Spinal cord (tissue), 10 donors: ENCODE results near the gene KLHL33. TPM values are rescaled to one million over a fixed set of nuclear protein-coding genes. Genes with fewer than 3 reads are reported as not detected.

ENCODE experiments used
- DNase-seq, 6 donors: peaks; one replicate each; pipeline versions ENCODE4 v3.0.0 to v3.0.0-alpha.2; 2013 to 2015; ENCODE audit warnings: low spot score in 6 of 6, low read depth in 4 of 6
- H3K27ac ChIP-seq: one replicate; pipeline ENCODE4 v1.5.1; 2013; ENCODE audit warnings: low read depth, low read length, control low read depth
- H3K27me3 ChIP-seq: one replicate; pipeline ENCODE4 v1.6.1; 2013; ENCODE audit warnings: low read length; ENCODE audit not compliant: control insufficient read depth, insufficient read depth
- H3K36me3 ChIP-seq: one replicate; pipeline ENCODE4 v1.6.1; 2013; ENCODE audit warnings: low read length; ENCODE audit not compliant: control insufficient read depth, insufficient read depth
- H3K4me1 ChIP-seq: one replicate; pipeline ENCODE4 v1.6.1; 2013; ENCODE audit warnings: low read length; ENCODE audit not compliant: control insufficient read depth, insufficient read depth
- H3K4me3 ChIP-seq: one replicate; pipeline ENCODE4 v1.5.1; 2013; ENCODE audit warnings: low read depth, low read length, control low read depth
- H3K9me3 ChIP-seq: one replicate; pipeline ENCODE4 v1.6.1; 2013; ENCODE audit warnings: low read length; ENCODE audit not compliant: control insufficient read depth, insufficient read depth
- WGBS: methylation state at CpG from one replicate; pipeline ENCODE4 v1.1.5; 2013; ENCODE audit warnings: missing lambda C conversion rate; ENCODE audit not compliant: insufficient coverage; 5-methylcytosine and 5-hydroxymethylcytosine counted together
- polyA plus RNA-seq, 2 donors: library from polyadenylated mRNA; unstranded; fragments of 120-200 nt; gene quantifications; one replicate each; pipeline ENCODE4 v1.2.1, GENCODE V29; 2013; ENCODE audit not compliant: insufficient read length in 2 of 2
- total RNA-seq, 2 donors: library from RNA; depleted of rRNA in 1 of 2; stranded (reverse); fragments of 120-200 nt in 1 of 2; fragments of >200 nt in 1 of 2; gene quantifications; one replicate each; pipeline versions ENCODE4 v1.2.3 to v1.2.4, GENCODE V29; 2013 to 2014
- donor health status: healthy.

KLHL33 gene
- total and polyA plus RNA-seq, 4 donors, result 0.46 to 2.1 (median 0.81) TPM

DNA sequence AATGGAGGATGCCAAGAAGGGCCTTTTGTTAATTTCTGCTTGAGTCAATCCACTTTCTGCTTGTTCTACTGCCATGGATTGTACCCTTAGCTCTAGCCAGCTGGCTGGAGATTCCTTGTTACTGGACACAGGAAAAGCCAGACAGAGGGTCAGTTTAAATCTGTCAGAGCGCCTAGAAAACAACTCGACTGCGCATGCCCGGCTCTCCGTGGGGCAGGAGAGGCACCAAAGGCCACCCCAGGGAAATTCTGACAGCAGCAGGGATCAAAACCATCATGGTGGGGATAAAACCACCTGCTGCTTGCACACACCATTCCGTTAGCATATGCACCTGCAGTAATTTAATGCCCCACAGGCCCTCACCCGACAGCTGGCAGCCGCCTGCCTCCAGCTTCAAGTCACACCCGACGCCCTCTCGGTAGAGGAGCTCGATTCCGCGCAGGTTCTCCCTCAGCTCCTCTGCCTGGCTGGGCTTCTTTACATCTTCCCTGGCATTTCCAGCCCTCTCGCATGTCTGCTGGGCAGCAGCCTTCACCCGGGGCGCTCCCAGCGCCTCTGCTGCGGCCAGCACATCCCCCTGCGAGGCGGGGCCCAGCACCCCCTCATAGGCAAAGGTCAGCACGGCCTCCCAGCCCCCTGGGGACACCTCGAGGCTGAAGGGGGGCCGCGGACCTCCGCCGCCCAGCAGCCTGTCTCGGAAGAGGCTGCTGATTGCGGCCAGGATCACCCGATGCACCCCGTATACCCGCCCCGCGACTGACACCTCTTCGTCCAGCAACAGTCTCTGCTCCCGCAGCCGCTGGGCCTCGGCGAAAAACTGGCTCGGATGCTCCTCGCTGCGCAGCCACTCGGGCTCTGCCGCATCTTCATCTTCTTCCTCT is 1.0 kb downstream of the KLHL33 start:
- 12% methylated on average over 40 of the region's 44 CpGs for WGBS
- peaks cover 28% of the 10 kb centered on the region for H3K4me1 ChIP-seq
- peak overlapping the region; percentile 26 for H3K4me3 ChIP-seq
- peaks cover 6% of the 10 kb centered on the region for H3K27me3 ChIP-seq
- peak in 4 of 6 donors; percentile 54 to 86 (median 66) for DNase-seq
- H3K36me3 ChIP-seq, result no peaks in the 10 kb centered on the region
- H3K9me3 ChIP-seq, result no peaks in the 10 kb centered on the region
- H3K27ac ChIP-seq, result peak overlapping the region; percentile 18

DNA sequence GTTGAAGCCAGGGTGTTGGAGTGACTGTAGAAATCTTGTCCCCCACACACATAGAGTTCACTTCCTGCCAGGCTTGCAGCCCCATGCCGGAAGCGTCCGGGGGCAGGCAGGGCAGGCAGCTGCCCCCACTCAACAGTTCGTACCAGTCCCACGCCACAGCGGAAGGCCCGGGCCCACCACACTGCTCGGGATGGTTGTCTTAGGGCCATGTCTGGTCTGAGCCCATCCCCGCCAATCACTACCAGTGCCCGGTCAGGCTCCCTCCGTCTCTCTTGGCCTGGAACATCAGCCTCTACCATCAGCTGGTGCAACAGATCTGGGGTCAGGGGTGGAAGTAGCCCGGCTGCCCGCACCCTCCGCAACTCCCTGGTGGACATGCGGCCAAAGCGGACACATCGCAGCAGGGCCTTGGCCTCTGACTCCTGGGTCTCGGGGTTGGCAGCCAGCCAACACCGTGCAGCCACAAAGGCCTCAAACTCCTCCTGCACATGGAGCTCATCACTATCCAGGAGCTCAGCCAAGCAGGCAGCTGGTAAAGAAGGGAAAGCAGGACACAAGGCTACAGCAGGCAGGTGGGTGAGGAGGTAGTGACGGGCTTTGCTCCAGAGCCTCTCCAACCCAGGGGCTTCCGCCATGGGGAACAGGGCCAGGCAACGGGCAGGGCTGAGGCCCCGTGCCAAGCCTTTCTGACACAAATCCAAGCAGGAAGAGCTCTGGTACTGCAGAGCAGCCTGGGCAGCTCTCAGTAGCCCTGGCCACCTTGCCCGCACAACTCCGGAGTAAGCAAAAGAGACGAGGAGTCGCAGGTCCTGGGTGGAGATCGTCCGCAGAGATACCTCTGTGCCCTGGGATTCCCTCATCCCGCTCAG is 5.9 kb downstream of the KLHL33 start:
- H3K27ac ChIP-seq, result no peak overlapping the region
- no peaks in the 10 kb centered on the region for H3K36me3 ChIP-seq
- peak in 4 of 6 donors; percentile 24 to 68 (median 34) for DNase-seq
- peaks cover 2% of the 10 kb centered on the region for H3K27me3 ChIP-seq
- peaks cover 22% of the 10 kb centered on the region for H3K4me1 ChIP-seq
- 73% methylated on average over 29 of the region's 30 CpGs for WGBS
- H3K4me3 ChIP-seq, result no peak overlapping the region
- no peaks in the 10 kb centered on the region for H3K9me3 ChIP-seq

DNA sequence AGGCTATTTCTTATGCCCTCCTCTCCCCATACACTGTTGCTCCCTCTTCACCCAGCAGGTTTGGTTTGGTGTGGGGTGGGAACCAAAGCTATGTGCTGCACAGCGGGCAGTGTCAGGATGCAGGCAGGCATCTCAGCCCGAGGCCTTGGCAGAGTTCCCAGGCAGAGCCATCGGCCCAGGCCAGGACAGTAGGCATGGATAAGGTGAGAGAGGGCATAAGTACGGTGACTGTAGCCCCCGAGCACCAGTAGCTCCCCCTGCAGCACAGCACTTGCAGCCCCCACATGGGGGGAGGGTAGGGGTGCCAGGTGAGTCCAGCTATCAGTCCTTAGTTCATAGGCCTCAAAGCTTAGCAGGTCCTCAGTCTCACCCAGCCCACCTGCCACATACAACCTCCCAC is 7.2 kb downstream of the KLHL33 start:
- Histone ChIP-seq H3K4me3 (no peak overlapping the region), H3K9me3 (no peaks in the 10 kb centered on the region), H3K4me1 (peaks cover 12% of the 10 kb centered on the region), H3K36me3 (no peaks in the 10 kb centered on the region), H3K27ac (no peak overlapping the region), H3K27me3 (no peaks in the 10 kb centered on the region)
- WGBS, result no CpG with 5 or more reads among the region's 5 CpGs
- no peak for DNase-seq

DNA sequence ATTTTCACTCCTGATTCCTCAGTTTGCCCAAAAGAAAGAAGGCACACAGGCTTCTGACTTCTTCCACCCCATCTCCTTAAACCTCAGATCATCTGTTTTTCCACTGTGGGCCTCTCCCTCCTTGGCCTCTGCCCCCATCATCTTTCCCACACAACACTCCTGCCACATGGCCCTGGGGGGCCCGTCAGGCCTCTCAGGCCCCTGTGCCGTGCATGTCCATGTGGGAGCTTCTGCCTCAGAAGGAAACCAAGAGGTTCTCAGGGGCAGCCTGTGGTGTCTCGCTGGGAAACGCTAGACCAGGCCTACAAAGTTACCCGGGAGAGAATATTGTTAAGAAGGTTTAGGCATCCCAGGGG is 8.0 kb downstream of the KLHL33 start:
- Histone ChIP-seq H3K36me3 (no peaks in the 10 kb centered on the region), H3K9me3 (no peaks in the 10 kb centered on the region), H3K4me3 (no peak overlapping the region), H3K4me1 (peaks cover 12% of the 10 kb centered on the region), H3K27ac (no peak overlapping the region), H3K27me3 (no peaks in the 10 kb centered on the region)
- no peak for DNase-seq
- WGBS, result 81% methylated on average over 2 of the region's 5 CpGs

DNA sequence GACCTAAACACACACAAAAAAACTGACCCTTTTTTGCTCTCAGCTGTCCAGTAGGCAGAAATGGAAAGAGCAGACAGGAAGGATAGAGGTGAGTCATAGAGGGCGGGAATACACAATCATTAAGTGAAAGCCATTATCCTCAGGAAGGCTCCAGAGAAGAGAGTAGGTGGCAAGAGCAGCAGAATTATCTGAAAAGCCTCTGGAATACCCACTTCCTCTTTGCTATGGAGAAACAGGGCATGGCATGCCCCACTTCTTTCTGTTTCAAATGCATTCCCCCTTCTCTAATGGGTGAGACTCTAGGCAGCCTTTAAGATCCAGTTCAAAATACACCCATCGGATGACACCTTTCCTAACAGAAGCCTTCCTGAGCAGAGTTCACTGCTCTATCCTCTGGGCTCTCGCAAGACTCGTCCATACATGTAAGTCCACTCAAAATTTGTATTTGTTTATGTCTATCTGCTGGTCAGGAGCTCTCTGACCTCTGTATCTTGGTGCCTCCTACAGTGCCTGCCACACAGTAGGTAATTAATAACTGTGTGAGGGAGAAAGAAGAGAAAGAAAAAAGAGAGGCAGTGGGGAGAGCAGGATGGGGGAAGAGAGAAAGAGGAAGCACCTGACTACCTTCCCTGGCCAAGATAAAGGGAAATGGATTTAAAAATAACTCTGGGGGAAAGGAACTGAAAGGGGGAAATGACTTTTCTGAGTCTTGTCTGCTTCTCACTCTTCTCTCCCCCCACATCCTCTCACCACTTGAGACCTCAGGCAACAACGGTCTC is 8.5 kb downstream of the KLHL33 start:
- DNase-seq, result no peak
- Histone ChIP-seq H3K4me1 (peaks cover 12% of the 10 kb centered on the region), H3K36me3 (no peaks in the 10 kb centered on the region), H3K27ac (no peak overlapping the region), H3K4me3 (no peak overlapping the region), H3K27me3 (no peaks in the 10 kb centered on the region), H3K9me3 (no peaks in the 10 kb centered on the region)
- 73% methylated on average over 1 of the region's 5 CpGs for WGBS

DNA sequence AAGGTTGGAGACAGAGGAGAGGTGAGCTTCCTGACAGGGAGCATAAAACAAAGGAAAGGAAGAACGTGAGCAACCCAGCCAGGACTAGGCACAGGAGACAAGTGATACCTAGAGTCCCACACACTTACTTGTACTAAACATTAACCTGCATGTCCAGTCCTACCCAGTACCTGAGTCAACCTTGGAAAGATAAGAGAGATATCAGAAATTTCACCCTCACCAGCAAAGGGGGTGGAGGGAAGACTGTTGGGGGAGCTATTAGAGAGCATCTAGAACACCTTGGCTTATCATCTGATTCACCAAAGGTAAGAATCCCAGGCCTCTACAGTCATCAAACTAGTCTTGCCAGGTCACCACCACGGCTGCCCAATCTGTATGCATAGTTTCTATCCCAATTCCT is 11.1 kb downstream of the KLHL33 start:
- Histone ChIP-seq H3K4me3 (no peak overlapping the region), H3K27ac (no peak overlapping the region)
- 0% methylated on average over 1 of the region's 2 CpGs for WGBS

DNA sequence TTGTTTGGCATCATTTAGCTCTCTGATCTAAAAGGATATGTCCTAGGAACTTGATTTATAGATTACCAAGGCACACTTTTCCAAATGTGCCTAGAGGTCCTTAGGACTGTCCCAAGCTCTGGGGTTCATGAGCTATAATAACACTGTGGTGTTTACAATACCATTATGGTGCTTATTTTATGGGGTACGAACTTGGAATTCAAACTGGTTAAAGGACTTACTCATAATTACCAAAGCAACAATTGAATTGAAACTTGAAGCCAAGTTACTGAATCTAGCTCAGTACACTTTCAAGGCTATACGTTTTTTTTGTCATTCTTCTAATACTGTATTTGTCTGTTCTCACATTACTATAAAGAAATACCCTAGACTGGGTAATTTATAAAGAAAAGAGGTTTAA is 13.1 kb downstream of the KLHL33 start:
- H3K27ac ChIP-seq, result no peak overlapping the region
- H3K4me3 ChIP-seq, result no peak overlapping the region
- no peaks in the 10 kb centered on the region for H3K4me1 ChIP-seq
- H3K9me3 ChIP-seq, result no peaks in the 10 kb centered on the region
- no peak for DNase-seq
- no CpG with 5 or more reads among the region's 2 CpGs for WGBS
- H3K36me3 ChIP-seq, result no peaks in the 10 kb centered on the region
- H3K27me3 ChIP-seq, result no peaks in the 10 kb centered on the region

More for the DNA sequence above, 11.1 kb downstream of the KLHL33 start:
- peaks cover 4% of the 10 kb centered on the region for H3K4me1 ChIP-seq
- no peaks in the 10 kb centered on the region for H3K27me3 ChIP-seq
- no peaks in the 10 kb centered on the region for H3K9me3 ChIP-seq
- no peaks in the 10 kb centered on the region for H3K36me3 ChIP-seq
- no peak for DNase-seq

DNA sequence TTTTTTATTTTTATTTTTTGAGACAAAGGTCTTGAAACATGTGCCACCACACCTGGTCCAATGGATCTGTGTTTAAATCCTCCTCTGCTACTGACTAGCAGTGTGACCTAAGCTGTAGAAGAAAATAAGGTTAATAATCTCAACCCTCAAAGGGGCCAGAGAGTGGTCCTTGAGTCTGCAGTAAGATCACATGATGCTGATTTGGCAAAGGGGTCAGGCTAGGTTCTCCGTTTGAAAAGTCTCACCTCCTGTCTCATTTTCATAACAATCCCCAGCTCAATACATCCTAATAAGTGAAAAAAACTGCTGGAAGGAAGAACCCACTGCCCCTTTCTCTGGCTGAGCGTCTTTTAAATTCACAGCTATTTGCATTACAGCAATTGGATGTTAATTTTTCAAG is 14.7 kb downstream of the KLHL33 start:
- Histone ChIP-seq H3K36me3 (no peaks in the 10 kb centered on the region), H3K27ac (no peak overlapping the region), H3K27me3 (no peaks in the 10 kb centered on the region), H3K9me3 (no peaks in the 10 kb centered on the region), H3K4me1 (no peaks in the 10 kb centered on the region), H3K4me3 (no peak overlapping the region)
- 0% methylated on average over 1 of the region's 2 CpGs for WGBS
- no peak for DNase-seq

DNA sequence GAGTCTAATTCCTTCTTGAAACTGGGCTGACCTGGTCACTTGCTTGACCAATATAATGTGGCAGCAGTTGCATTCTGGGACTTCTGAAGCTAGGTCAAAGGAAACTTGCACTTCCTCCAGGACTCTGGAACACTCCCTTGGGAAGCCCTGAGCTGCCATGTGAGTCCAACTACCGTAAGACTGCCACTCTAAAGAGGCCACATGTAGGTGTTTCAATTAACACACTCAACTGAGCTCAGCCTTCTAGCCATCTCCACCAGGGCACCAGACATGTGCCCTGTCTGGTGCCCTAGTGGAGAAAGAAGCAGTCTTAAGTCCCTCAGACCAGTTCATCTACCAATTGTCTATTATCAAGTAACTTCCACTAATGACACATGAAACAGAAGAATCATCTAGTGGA is 16.5 kb downstream of the KLHL33 start:
- no peak for DNase-seq
- WGBS, result 67% methylated on average over 1 of the region's 1 CpG
- Histone ChIP-seq H3K27me3 (no peaks in the 10 kb centered on the region), H3K27ac (no peak overlapping the region), H3K4me3 (no peak overlapping the region), H3K36me3 (no peaks in the 10 kb centered on the region), H3K4me1 (no peaks in the 10 kb centered on the region), H3K9me3 (no peaks in the 10 kb centered on the region)
